ENCODE results near the gene CHMP3.
"Not testable (repeated sequence)": the region's sequence is repeated elsewhere in the genome, so short reads cannot be mapped to it uniquely, and the experiment has no call there.

CHMP3 gene

GRCh38 chr2:86549440-86549839, 13.8 kb downstream of the CHMP3 start:
- not testable (repeated sequence) for DNase-seq

GRCh38 chr2:86548913-86549396, 14.3 kb downstream of the CHMP3 start:
- DNase-seq: not testable (repeated sequence)

- not testable (repeated sequence) for DNase-seq
Measured at GRCh38 chr2:86548165-86548912, 14.9 kb downstream of the CHMP3 start.

- not testable (repeated sequence) for DNase-seq
Measured at GRCh38 chr2:86545296-86545924, 17.8 kb downstream of the CHMP3 start.

GRCh38 chr2:86544278-86545099, 18.8 kb downstream of the CHMP3 start:
- DNase-seq: not testable (repeated sequence)

GRCh38 chr2:86543793-86544192, 19.4 kb downstream of the CHMP3 start:
- DNase-seq: no peak

GRCh38 chr2:86543335-86543734, 19.9 kb downstream of the CHMP3 start:
- DNase-seq: no peak

GRCh38 chr2:86542814-86543213, 20.4 kb downstream of the CHMP3 start:
- no peak for DNase-seq

GRCh38 chr2:86541334-86541733, 21.9 kb downstream of the CHMP3 start:
- DNase-seq: no peak

- no peak for DNase-seq
Measured at GRCh38 chr2:86533589-86533988, 29.7 kb downstream of the CHMP3 start.

- no peak for DNase-seq
Measured at GRCh38 chr2:86525421-86526340, 37.6 kb downstream of the CHMP3 start.

GRCh38 chr2:86523491-86523890, 39.8 kb downstream of the CHMP3 start:
- no peak for DNase-seq

GRCh38 chr2:86522711-86523110, 40.5 kb downstream of the CHMP3 start:
- no peak for DNase-seq

- no peak for DNase-seq
Measured at GRCh38 chr2:86521922-86522321, 41.3 kb downstream of the CHMP3 start.

GRCh38 chr2:86520153-86520552, 43.1 kb downstream of the CHMP3 start:
- no peak for DNase-seq

GRCh38 chr2:86519349-86519748, 43.9 kb downstream of the CHMP3 start:
- peak; percentile 24 for DNase-seq

- no peak for DNase-seq
Measured at GRCh38 chr2:86518481-86518880, 44.8 kb downstream of the CHMP3 start.

- DNase-seq: no peak
Measured at GRCh38 chr2:86513948-86514660, 49.1 kb downstream of the CHMP3 start.

GRCh38 chr2:86512892-86513291, 50.4 kb downstream of the CHMP3 start:
- DNase-seq: no peak

GRCh38 chr2:86512034-86512433, 51.2 kb downstream of the CHMP3 start:
- DNase-seq: no peak

- DNase-seq: no peak
Measured at GRCh38 chr2:86510436-86510933, 52.8 kb downstream of the CHMP3 start.

Data from fibroblast of skin of back (primary cell).